NCI-H2196 (cell line): Measurements from ENCODE around the gene CNR1.

ENCODE experiments used
- DNase-seq: peaks from one replicate; lab custom pipeline; 2025; ENCODE audit not compliant: unreplicated experiment; lab: John Stamatoyannopoulos, UW

Gene CNR1

DNA sequence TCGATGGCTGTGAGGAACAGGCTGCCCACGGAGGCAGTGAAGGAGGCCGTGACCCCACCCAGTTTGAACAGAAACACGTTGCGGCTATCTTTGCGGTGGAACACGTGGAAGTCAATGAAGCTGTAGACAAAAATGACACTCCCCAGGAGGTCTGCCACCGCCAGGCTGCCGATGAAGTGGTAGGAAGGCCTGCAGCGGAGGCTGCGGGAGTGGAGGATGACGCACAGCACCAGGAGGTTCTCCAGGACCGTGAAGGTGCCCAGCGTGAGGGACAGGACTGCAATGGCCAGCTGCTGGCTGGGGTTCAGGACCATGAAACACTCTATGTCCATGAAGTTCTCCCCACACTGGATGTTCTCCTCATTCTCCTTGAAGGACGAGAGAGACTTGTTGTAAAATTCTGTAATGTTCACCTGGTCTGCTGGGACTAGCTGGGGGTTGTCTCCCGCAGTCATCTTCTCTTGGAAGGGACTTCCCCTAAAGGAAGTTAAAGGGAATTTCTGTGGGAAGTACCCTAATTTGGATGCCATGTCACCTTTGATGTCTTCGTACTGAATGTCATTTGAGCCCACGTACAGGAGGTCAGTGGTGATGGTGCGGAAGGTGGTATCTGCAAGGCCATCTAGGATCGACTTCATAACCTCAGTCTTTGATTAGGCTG, 21.4 kb downstream of the CNR1 start:
- no peak for DNase-seq

DNA sequence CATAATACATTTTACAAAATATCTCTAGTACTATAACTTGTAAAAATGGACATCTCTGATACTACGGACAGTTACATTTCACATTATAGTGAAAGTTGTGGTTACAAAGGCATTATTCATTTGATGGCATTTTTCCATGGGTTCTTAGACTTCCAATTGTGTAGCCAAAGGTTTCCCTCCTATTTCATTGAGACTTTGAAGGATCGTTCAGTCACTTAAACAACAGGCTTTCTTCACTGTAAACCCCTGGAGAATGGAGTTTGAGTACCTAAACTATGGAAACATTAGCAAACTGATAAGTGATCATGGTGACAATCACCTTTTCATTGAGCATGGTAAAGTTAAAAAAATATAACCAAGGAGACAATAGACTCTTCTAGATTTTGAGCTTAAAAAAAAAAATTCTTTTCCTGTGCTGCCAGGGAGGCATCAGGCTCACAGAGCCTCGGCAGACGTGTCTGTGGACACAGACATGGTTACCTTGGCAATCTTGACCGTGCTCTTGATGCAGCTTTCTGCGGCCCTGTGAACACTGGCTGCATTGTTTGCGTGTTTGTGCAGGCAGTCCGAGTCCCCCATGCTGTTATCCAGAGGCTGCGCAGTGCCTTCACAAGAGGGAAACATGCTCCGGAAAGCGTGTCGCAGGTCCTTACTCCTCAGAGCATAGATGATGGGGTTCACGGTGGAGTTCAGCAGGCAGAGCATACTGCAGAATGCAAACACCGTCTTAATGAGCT, 22.6 kb downstream of the CNR1 start:
- DNase-seq = no peak

DNA sequence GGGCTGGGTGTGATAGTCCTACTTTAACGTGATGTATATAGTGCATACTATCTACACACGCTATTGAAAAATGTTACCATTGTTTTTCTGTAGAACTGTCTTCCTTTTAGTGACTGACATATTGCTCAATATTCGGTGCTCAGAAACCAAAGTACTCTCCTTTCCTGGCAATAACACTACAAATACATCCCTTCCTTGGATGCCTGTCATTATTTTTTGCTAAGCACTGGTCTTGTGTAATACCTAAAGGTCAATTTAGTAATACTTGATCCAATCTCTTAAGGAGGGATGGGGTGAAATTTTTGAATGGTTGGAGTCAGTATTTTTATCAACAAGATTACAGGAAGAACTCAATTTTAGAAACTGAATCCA, 23.9 kb downstream of the CNR1 start:
- no peak for DNase-seq

DNA sequence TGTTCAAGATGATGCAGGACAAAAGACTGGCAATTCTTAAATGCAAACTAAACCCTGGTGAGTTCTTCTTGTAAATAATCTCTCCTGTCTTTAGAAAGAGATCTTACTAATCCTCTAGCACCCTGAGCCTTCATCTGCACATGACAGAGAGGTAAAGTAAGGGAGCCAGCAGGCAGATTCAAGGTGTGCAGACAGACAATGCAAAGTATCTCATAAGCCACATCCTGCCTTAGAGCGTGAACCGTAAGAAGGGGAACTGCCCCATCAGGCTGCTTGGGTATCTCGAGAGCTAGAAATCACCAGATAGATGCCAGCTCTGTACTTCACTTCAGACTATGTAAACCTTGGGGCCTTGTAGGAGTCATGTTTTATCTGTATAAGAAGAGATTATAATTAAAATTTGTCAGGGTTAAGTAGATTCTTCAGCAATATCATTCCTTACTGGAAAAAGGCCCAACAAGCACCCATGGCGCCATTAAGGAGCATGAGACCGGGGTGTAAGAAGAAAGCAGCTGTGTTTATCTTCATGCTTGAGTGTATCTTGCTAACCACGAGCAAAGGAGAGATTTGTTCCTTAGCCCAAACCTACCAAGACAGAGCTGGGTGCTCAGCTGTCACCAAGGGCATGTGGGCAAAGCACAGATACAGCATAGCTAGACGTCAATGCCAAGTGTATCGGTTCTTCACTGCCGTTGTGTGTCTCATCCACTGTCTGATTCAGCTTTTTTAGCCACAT, 24.4 kb downstream of the CNR1 start:
- no peak for DNase-seq

DNA sequence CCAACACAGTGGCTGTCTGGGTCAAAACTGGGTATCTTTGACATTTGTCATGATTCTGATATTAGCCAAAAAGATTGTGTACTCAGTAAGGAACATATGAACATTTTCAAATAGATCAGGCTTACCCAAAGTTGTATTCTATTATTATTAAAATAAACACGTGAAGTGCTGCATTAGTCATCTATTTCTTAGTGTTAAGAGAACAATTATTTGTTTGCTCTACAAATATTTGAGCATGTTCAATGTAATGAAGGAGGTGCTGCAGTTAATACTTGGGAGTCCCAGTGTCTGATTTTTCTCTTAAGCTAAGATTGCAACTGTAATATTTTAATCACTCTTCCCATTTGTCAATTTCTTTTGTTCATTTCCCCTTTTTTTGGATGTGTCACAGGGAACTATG, 28.2 kb downstream of the CNR1 start:
- no peak for DNase-seq

DNA sequence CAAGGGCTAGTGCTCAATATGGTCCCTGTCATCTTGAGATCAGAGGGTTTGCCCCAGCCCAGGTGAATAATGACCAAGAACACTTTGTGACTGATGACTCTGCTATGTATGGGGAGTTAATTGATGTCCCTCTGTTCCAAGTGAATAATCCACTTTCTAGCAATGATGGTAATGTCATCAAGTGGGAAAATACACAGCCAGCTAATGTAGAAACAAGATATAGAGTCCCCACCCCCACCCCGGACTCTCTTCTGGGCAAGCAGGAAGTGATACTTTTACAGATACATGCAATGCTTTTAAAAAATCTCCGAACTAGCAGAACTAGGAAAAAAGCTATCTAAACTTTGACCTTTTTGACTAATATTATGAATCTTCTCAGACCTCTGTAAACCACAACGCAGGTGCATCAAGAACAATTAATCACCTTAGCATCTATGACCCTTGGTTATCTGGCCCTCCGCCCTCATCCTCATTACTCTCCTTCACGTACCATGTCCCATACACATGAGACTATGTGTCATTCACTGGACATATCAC, 30.5 kb downstream of the CNR1 start:
- DNase-seq = no peak

DNA sequence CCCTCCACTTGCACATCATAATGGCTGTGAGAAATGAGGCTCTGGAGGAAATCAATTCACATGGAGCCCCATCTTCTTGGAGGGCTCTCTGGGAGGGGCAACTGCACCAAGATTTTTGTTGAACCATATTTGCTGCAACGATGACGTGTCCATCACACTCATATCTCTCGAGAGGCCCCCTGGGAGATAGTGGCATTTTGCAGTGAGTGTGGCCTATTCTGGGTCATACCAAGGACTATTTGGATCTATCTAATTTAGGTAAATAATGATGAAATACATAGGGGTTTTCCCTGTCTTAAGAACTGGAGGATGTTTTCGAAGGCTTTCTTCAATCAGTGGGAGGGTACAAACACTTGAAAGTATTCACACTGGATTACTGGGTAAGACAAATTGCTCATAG, 31.6 kb downstream of the CNR1 start:
- no peak for DNase-seq

DNA sequence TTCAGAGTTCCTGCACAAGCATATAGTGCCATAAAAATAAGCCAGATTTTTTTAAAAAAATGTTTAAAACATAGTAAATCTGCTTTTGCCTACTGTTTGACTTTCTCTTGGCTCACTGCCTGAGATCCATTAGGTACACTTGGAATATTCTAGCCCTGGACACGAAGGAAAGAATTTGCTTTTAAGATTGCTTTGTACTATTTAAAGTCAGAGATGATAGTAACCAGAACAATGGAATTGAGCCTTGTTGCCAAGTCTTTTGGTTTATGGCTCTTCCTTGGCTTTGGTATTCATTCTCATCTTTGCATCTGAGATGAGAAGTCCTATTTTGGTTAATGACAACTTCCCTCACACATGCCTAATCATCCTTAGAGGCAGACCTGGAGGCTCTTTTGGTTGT, 32.4 kb downstream of the CNR1 start:
- DNase-seq = no peak

DNA sequence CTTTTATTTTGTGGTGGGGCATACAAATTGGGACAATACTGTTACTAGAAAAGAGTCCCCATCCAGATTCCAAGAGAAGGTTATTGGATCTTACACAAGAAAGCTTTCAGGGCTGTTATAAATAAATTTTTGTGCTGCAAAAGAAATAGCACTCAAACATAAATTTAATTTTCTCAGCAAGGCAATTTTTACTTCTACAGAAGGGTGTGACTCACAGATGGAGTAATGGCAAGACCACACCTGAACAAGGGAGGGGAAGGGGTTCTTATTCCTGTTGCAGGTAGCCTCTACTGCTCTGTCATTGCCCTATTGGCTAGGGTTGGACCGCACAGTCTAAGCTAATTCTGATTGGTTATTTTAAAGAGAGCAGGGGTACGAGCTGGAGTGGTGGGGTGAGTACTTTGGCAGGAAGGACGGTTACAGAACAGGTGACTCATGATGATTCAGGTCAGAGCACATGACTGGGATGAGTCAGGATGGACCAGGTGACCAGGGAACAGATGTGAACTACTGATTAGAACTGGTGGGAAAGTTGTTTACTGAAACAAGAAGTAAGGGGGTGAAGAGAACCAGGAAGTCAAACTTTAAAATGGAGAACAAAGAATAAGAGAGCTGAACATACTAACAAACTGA, 41.1 kb downstream of the CNR1 start:
- no peak for DNase-seq

DNA sequence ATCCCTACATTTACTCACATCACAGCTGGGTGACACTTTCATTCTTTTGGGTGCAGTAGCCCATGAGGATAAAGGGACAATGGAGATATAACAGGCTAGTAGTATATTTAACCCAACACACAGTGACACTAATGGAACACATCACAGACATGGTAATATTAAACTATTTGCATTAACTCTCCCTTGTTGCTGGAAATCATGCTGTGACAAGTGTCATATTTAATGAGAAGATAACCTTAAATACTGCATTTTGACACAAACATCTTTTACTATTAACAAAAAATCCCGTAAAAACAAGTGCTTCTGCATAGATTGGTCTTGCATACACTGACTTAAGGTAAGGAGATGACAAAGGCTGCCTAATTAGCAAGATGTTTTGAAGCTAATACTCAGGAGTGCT, 45.5 kb downstream of the CNR1 start:
- DNase-seq = no peak

DNA sequence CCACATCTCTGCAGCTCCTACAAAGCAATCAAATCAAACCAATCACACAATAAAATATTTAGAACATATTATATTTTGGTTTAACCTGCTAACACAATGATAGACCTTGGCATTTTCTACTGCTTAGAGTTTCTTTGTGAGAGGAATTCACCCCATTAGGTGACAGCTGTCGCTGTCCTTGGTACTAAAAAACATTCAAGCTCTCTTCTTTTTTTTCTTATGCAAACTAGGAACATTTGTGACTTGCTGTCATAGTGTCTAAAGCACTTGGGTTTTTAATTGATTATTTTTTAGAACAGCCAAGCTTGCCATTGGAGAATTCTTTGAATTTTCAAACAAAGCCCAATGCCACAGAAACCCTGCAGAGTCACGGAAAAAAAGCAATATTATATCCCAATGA, 46.4 kb downstream of the CNR1 start:
- DNase-seq = no peak

DNA sequence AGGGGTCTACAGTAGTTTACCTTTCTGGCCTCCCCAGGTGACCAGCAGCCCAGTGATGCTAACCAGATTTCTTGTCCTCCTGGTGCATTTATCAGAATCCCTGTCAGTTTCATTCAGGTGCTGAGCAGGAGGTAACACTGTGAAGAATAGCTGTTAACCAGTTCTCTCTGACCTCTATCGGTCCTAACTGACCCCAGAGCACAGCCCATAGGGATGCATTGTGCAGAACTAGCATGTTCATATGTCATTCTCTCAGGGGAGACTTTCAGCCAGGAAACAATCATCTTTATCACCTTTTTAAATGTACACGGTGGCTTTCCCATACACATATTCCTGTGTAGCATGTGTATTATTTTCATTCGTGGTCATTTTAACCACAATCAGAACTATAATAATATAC, 49.9 kb downstream of the CNR1 start:
- no peak for DNase-seq

DNA sequence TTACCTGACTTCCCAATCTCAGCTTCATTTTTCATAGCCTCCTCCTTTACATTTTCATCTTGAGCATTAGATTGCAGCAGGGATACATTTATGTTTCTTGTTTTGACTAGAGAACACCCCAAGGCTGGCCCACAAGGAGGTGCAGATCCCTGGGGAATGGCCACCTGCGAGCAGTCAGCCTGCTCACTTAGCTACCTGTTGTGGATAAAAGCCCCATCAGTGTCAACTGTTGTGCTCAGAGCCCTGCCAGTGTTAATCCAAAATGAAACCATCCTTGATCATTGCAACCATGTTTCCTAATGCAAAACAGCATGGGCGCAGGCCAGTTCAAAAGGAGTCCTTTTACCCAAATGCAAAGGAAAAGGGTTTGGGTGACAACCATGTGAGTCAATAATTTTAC, 50.8 kb downstream of the CNR1 start:
- no peak for DNase-seq

DNA sequence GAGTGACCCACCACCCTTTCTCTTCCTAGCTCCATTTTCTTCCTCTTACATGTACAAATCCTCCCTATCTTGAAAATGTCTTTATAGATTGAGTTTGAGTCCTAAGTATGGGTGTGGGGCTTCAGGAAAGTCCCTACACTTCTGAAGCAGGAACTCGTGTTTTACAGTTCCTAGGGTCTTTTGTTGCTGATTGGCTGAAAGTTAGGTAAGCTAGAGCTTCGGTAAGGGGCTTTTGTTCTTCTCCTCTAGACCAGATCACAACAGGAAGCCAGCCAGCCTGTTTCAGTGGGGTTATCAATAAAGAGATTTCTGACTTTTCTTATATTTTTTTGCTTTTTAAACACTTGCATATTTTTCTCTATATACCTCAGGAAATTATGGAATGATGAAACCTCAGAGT, 51.3 kb downstream of the CNR1 start:
- no peak for DNase-seq

DNA sequence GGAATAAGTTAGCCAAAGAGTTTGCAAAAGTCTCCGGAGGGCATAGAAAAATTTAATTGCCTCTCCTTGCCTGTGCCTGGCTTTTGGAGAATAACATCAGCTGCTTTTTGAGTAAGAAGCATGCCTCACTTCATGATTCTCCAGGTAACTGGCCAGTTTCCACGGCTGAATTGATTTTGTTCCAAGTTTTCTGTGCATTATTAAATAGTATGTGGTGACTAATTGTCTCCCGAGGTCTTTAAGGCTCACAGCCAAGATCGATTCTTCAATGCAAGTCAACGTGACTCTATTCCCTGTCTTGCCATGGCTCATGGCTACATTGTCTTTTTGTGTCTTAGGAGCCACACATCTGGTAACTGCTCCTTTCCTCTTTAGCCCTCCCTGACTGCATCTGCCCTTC, 54.2 kb downstream of the CNR1 start:
- no peak for DNase-seq

DNA sequence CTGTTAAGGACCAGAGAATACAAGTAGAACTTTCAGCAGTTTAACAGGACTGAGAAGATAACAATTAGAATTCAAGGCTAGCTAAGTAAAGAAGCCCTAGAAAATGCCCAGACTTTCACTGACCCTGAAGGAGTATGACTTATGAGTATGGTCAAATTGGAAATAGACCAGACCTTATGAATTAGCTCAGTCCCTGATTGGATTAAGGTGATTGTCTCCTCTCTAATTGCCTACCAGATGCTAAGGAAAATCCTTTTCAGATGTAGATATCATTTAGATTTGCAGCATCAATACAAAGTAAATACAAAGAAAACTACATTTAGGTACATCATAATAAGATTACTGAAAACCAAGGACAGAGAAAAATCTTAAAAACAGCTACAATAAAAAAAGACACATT, 58.9 kb downstream of the CNR1 start:
- DNase-seq = no peak

DNA sequence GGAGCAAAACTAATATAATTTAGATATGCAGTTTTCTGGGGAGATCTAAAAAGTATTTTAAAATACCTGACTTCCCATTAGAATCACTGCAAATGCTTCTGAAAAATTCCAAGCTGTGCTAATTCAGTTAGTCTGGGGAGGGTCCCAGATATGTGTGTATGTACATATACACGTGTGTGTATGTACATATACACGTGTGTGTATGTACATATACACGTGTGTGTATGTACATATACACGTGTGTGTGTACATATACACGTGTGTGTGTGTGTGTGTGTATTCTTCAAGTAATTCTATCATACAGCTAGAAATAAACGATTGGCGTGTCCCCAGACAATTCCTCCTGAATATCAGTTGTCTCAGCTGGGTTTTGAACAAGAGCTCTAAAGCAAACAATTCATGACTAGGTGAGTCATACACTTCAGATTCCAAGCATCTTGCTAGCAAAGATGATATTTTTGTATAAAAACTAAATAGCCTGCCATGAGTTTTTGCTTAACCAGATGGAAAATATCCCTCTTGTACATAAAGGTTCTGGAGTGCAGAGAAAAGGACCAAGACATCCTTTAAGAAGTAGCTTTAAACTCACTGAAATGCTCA, 60.3 kb downstream of the CNR1 start:
- no peak for DNase-seq
